ENCODE data around the gene SGSM2. TPM values are rescaled to one million over a fixed set of nuclear protein-coding genes. Genes with fewer than 3 reads are reported as not detected.

The SGSM2 gene
- polyA plus RNA-seq, 1 donor from 2014 or later, result 222 TPM

GRCh38 chr17:2323629-2324314, 13.5 kb upstream of the SGSM2 start:
- Histone ChIP-seq H3K36me3 (ENCODE audit: insufficient read depth, low read length) (no peaks in the 10 kb centered on the region), H3K9me3 (ENCODE audit: low read length) (no peaks in the 10 kb centered on the region), H3K27ac (ENCODE audit: low read length) (no peak overlapping the region), H3K4me2 (ENCODE audit: low read length) (no peak overlapping the region), H2AFZ (ENCODE audit: low read depth, low read length) (no peak overlapping the region), H3K79me2 (replicated peaks; ENCODE audit: insufficient read depth, low read length) (no peaks in the 10 kb centered on the region), H3K4me3 (ENCODE audit: low read length) (no peak overlapping the region), H4K20me1 (ENCODE audit: insufficient read depth) (no peaks in the 10 kb centered on the region), H3F3A (ENCODE audit: insufficient read depth, low read length, poor library complexity, severe bottlenecking) (no peaks in the 10 kb centered on the region), H3K27me3 (ENCODE audit: insufficient read depth, low read depth, low read length) (no peaks in the 10 kb centered on the region), H3K9ac (ENCODE audit: low read length) (no peak overlapping the region), H3K9me2 (ENCODE audit: insufficient read depth, low read length) (no peaks in the 10 kb centered on the region)
- no peak for TF ChIP-seq REST (IDR thresholded peaks at IDR 0.05; ENCODE audit: borderline replicate concordance)
- TF ChIP-seq RAD21 (conservative IDR thresholded peaks at IDR 0.05), result no peak
- TF ChIP-seq CTCF (IDR thresholded peaks at IDR 0.05; ENCODE audit: poor library complexity, severe bottlenecking), result no peak
- TF ChIP-seq POLR2AphosphoS5 (IDR thresholded peaks at IDR 0.05), result no peak
- TF ChIP-seq MXI1 (conservative IDR thresholded peaks at IDR 0.05; ENCODE audit: poor library complexity, severe bottlenecking), result no peak
- TF ChIP-seq EP300 (conservative IDR thresholded peaks at IDR 0.05; ENCODE audit: poor library complexity, severe bottlenecking), result no peak
- TF ChIP-seq TAF1 (IDR thresholded peaks at IDR 0.05; ENCODE audit: low read depth), result no peak
- TF ChIP-seq EZH2 (IDR thresholded peaks at IDR 0.05; ENCODE audit: borderline replicate concordance, insufficient read depth, low read length, poor library complexity, severe bottlenecking), result no peak
- TF ChIP-seq SMC3 (conservative IDR thresholded peaks at IDR 0.05; ENCODE audit: poor library complexity), result no peak

GRCh38 chr17:2331303-2331702, 6.0 kb upstream of the SGSM2 start:
- no peaks in the 10 kb centered on the region for H3K9me2 ChIP-seq (ENCODE audit: insufficient read depth, low read length)
- no peaks in the 10 kb centered on the region for H3K27me3 ChIP-seq (ENCODE audit: insufficient read depth, low read depth, low read length)
- peaks cover 14% of the 10 kb centered on the region for H3K79me2 ChIP-seq (replicated peaks; ENCODE audit: insufficient read depth, low read length)
- no peak overlapping the region for H3K27ac ChIP-seq (ENCODE audit: low read length)
- H3K4me2 ChIP-seq (ENCODE audit: low read length), result no peak overlapping the region
- H3K9me3 ChIP-seq (ENCODE audit: low read length), result no peaks in the 10 kb centered on the region
- no peaks in the 10 kb centered on the region for H3K36me3 ChIP-seq (ENCODE audit: insufficient read depth, low read length)
- no peak overlapping the region for H2AFZ ChIP-seq (ENCODE audit: low read depth, low read length)
- TF ChIP-seq RAD21 (conservative IDR thresholded peaks at IDR 0.05) (no peak), REST (IDR thresholded peaks at IDR 0.05; ENCODE audit: borderline replicate concordance) (no peak), MXI1 (conservative IDR thresholded peaks at IDR 0.05; ENCODE audit: poor library complexity, severe bottlenecking) (no peak), EP300 (conservative IDR thresholded peaks at IDR 0.05; ENCODE audit: poor library complexity, severe bottlenecking) (no peak), EZH2 (IDR thresholded peaks at IDR 0.05; ENCODE audit: borderline replicate concordance, insufficient read depth, low read length, poor library complexity, severe bottlenecking) (no peak), SMC3 (conservative IDR thresholded peaks at IDR 0.05; ENCODE audit: poor library complexity) (no peak), CTCF (IDR thresholded peaks at IDR 0.05; ENCODE audit: poor library complexity, severe bottlenecking) (no peak), POLR2AphosphoS5 (IDR thresholded peaks at IDR 0.05) (no peak), TAF1 (IDR thresholded peaks at IDR 0.05; ENCODE audit: low read depth) (no peak)
- H4K20me1 ChIP-seq (ENCODE audit: insufficient read depth), result no peaks in the 10 kb centered on the region
- no peaks in the 10 kb centered on the region for H3F3A ChIP-seq (ENCODE audit: insufficient read depth, low read length, poor library complexity, severe bottlenecking)
- no peak overlapping the region for H3K4me3 ChIP-seq (ENCODE audit: low read length)
- no peak overlapping the region for H3K9ac ChIP-seq (ENCODE audit: low read length)
